HEK293T (cell line): ENCODE results near the gene PGAM2.

Source experiments
- ARNT ChIP-seq: fragments of 450-650 bp; IDR thresholded peaks from 2 replicates; pipeline ENCODE4 v1.6.1; 2017; ENCODE audit warnings: mild to moderate bottlenecking
- BHLHE40 ChIP-seq: fragments of 450-650 bp; IDR thresholded peaks from 2 replicates; pipeline ENCODE4 v1.6.1; 2016; ENCODE audit warnings: mild to moderate bottlenecking, moderate library complexity, borderline replicate concordance
- CTBP1 ChIP-seq: fragments of 450-650 bp; IDR thresholded peaks from 2 replicates; pipeline ENCODE4 v1.6.1; 2016; ENCODE audit warnings: borderline replicate concordance
- FOXK2 ChIP-seq: fragments of 450-650 bp; IDR thresholded peaks from 2 replicates; pipeline ENCODE4 v1.6.1; 2016; ENCODE audit warnings: mild to moderate bottlenecking
- FOXM1 ChIP-seq: fragments of 450-650 bp; IDR thresholded peaks from 2 replicates; pipeline ENCODE4 v1.6.1; 2017; ENCODE audit warnings: mild to moderate bottlenecking, borderline replicate concordance
- ZNF384 ChIP-seq: fragments of 450-650 bp; IDR thresholded peaks from 2 replicates; pipeline ENCODE4 v1.6.1; 2016

- TF ChIP-seq CTBP1 (no peak), ZNF384 (no peak), ARNT (no peak), FOXK2 (no peak), BHLHE40 (no peak), FOXM1 (no peak)
These were observed 19.3 kb upstream of the PGAM2 start for GRCh38 chr7:44084701-44085100.
